Activated naive CD4-positive, alpha-beta T cell treated with anti-CD3 and anti-CD28 coated beads for 36 hours (primary cell): ENCODE results near the gene ANXA6. TPM values are rescaled to one million over a fixed set of nuclear protein-coding genes. Genes with fewer than 3 reads are reported as not detected.

Experiments
- CTCF ChIA-PET: fragments of 350-600 bp; sonication (Branson Sonifier 250); formaldehyde crosslinking; loops from one replicate; lab custom pipeline; 2021; ENCODE audit warnings: antibody characterized with exemption; lab: Charles Lee
- DNase-seq: peaks from one replicate; pipeline ENCODE4 v3.0.0-alpha.2; 2020
- H3K27ac Mint-ChIP-seq: one replicate; pipeline ENCODE4 v1.8.0; 2021; ENCODE audit warnings: mild to moderate bottlenecking, mixed read lengths
- H3K27me3 Mint-ChIP-seq: one replicate; pipeline ENCODE4 v1.8.0; 2021; ENCODE audit warnings: low read depth, mixed read lengths
- H3K36me3 Mint-ChIP-seq: one replicate; pipeline ENCODE4 v1.8.0; 2021; ENCODE audit warnings: low read depth, mixed read lengths
- H3K4me1 Mint-ChIP-seq: one replicate; pipeline ENCODE4 v1.8.0; 2021; ENCODE audit warnings: low read depth, mixed read lengths
- H3K4me3 Mint-ChIP-seq: one replicate; pipeline ENCODE4 v1.8.0; 2021; ENCODE audit warnings: mild to moderate bottlenecking, moderate library complexity, mixed read lengths
- H3K9me3 Mint-ChIP-seq: one replicate; pipeline ENCODE4 v1.8.0; 2021; ENCODE audit warnings: mixed read lengths
- intact Hi-C: fragments of 100-400 bp; cut with micrococcal nuclease; formaldehyde crosslinking; loops from one replicate; pipeline ENCODE4 v1.15.1; 2023
- total RNA-seq, 2 experiments: library from RNA; stranded (reverse); gene quantifications; one replicate each; pipeline ENCODE4 v1.2.3, GENCODE V29; 2021

ANXA6 gene
- total RNA-seq, 2 experiments from 2014 or later, result 272 to 284 TPM

GRCh38 chr5:151107738-151108520 lies 49.6 kb downstream of the ANXA6 start:
- intact Hi-C loops, result no loop called here
- H3K27me3 Mint-ChIP-seq, result no peaks in the 10 kb centered on the region
- DNase-seq, result no peak
- H3K9me3 Mint-ChIP-seq, result no peaks in the 10 kb centered on the region
- peaks cover 3% of the 10 kb centered on the region for H3K4me1 Mint-ChIP-seq
- no peak overlapping the region for H3K4me3 Mint-ChIP-seq
- peaks cover 47% of the 10 kb centered on the region for H3K36me3 Mint-ChIP-seq
- CTCF ChIA-PET, result interaction anchor here (0.7 to 10.6 kb wide), 2 partner anchors 22 to 57 kb away, joined by 3 to 309 read pairs; no protein-coding TSS in a partner anchor
- H3K27ac Mint-ChIP-seq, result peak overlapping the region; percentile 69

- intact Hi-C loops, result no loop called here
- Mint-ChIP-seq H3K27me3 (no peaks in the 10 kb centered on the region), H3K27ac (peak overlapping the region; percentile 69), H3K4me3 (no peak overlapping the region), H3K36me3 (peaks cover 44% of the 10 kb centered on the region), H3K4me1 (peaks cover 3% of the 10 kb centered on the region), H3K9me3 (no peaks in the 10 kb centered on the region)
- CTCF ChIA-PET, result interaction anchor here (1.4 kb wide), 1 partner anchor 58 kb away, joined by 6 read pairs; no protein-coding TSS in a partner anchor
- DNase-seq, result no peak
These were observed 50.5 kb downstream of the ANXA6 start for GRCh38 chr5:151107084-151107483.

- intact Hi-C loops, result no loop called here
- Mint-ChIP-seq H3K27ac (peak overlapping the region; percentile 19), H3K4me3 (no peak overlapping the region), H3K9me3 (no peaks in the 10 kb centered on the region), H3K36me3 (peaks cover 48% of the 10 kb centered on the region), H3K27me3 (no peaks in the 10 kb centered on the region), H3K4me1 (peaks cover 3% of the 10 kb centered on the region)
- DNase-seq, result no peak
- CTCF ChIA-PET, result interaction anchor here (1.2 to 2.7 kb wide), 3 partner anchors 8 to 58 kb away, joined by 3 to 20 read pairs (median 6); no protein-coding TSS in a partner anchor
These were observed 51.1 kb downstream of the ANXA6 start for GRCh38 chr5:151106509-151106908.

- CTCF ChIA-PET, result interaction anchor here (1.2 to 2.7 kb wide), 3 partner anchors 9 to 59 kb away, joined by 3 to 20 read pairs (median 6); no protein-coding TSS in a partner anchor
- H3K9me3 Mint-ChIP-seq, result no peaks in the 10 kb centered on the region
- no peak for DNase-seq
- peaks cover 50% of the 10 kb centered on the region for H3K36me3 Mint-ChIP-seq
- peaks cover 3% of the 10 kb centered on the region for H3K4me1 Mint-ChIP-seq
- H3K27me3 Mint-ChIP-seq, result no peaks in the 10 kb centered on the region
- H3K4me3 Mint-ChIP-seq, result no peak overlapping the region
- intact Hi-C loops, result no loop called here
- no peak overlapping the region for H3K27ac Mint-ChIP-seq
These were observed 51.5 kb downstream of the ANXA6 start for GRCh38 chr5:151106043-151106442.

- H3K9me3 Mint-ChIP-seq, result no peaks in the 10 kb centered on the region
- no peak overlapping the region for H3K4me3 Mint-ChIP-seq
- no peaks in the 10 kb centered on the region for H3K27me3 Mint-ChIP-seq
- H3K27ac Mint-ChIP-seq, result peak overlapping the region; percentile 33
- peaks cover 3% of the 10 kb centered on the region for H3K4me1 Mint-ChIP-seq
- intact Hi-C loops, result no loop called here
- no peak for DNase-seq
- CTCF ChIA-PET, result interaction anchor here (1.0 to 2.7 kb wide), 3 partner anchors 9 to 45 kb away, joined by 3 to 20 read pairs (median 3); no protein-coding TSS in a partner anchor
- H3K36me3 Mint-ChIP-seq, result peaks cover 53% of the 10 kb centered on the region
These were observed 52.0 kb downstream of the ANXA6 start for GRCh38 chr5:151105561-151105960.

GRCh38 chr5:151104795-151105194 lies 52.8 kb downstream of the ANXA6 start:
- Mint-ChIP-seq H3K9me3 (no peaks in the 10 kb centered on the region), H3K27me3 (no peaks in the 10 kb centered on the region), H3K4me1 (peaks cover under 1% of the 10 kb centered on the region), H3K36me3 (peaks cover 53% of the 10 kb centered on the region), H3K27ac (peak overlapping the region; percentile 68), H3K4me3 (no peak overlapping the region)
- CTCF ChIA-PET, result interaction anchor here (0.9 to 2.7 kb wide), 3 partner anchors 10 to 56 kb away, joined by 3 to 20 read pairs (median 3); no protein-coding TSS in a partner anchor
- no peak for DNase-seq
- intact Hi-C loops, result no loop called here

- Mint-ChIP-seq H3K4me1 (peaks cover 29% of the 10 kb centered on the region), H3K27ac (no peak overlapping the region), H3K4me3 (no peak overlapping the region), H3K36me3 (peaks cover 30% of the 10 kb centered on the region), H3K9me3 (no peaks in the 10 kb centered on the region), H3K27me3 (no peaks in the 10 kb centered on the region)
- CTCF ChIA-PET, result interaction anchor here (0.6 to 2.0 kb wide), 4 partner anchors 12 to 50 kb away, joined by 3 to 13 read pairs (median 4); no protein-coding TSS in a partner anchor
- intact Hi-C loops, result no loop called here
- no peak for DNase-seq
These were observed 55.8 kb downstream of the ANXA6 start for GRCh38 chr5:151101746-151102145.

GRCh38 chr5:151101151-151101550 lies 56.4 kb downstream of the ANXA6 start:
- peaks cover 34% of the 10 kb centered on the region for H3K4me1 Mint-ChIP-seq
- no peaks in the 10 kb centered on the region for H3K27me3 Mint-ChIP-seq
- H3K9me3 Mint-ChIP-seq, result no peaks in the 10 kb centered on the region
- intact Hi-C loops, result no loop called here
- no peak overlapping the region for H3K27ac Mint-ChIP-seq
- DNase-seq, result no peak
- H3K4me3 Mint-ChIP-seq, result no peak overlapping the region
- peaks cover 25% of the 10 kb centered on the region for H3K36me3 Mint-ChIP-seq
- CTCF ChIA-PET, result interaction anchor here (0.6 to 5.8 kb wide), 2 partner anchors 14 kb away, joined by 3 to 53 read pairs; no protein-coding TSS in a partner anchor

GRCh38 chr5:151100681-151101080 lies 56.9 kb downstream of the ANXA6 start:
- no peak overlapping the region for H3K4me3 Mint-ChIP-seq
- intact Hi-C loops, result no loop called here
- peak overlapping the region; percentile 38 for H3K27ac Mint-ChIP-seq
- DNase-seq, result no peak
- CTCF ChIA-PET, result interaction anchor here (1.0 to 5.8 kb wide), 2 partner anchors 14 to 99 kb away, joined by 3 to 53 read pairs; no protein-coding TSS in a partner anchor
- peaks cover 39% of the 10 kb centered on the region for H3K4me1 Mint-ChIP-seq
- H3K9me3 Mint-ChIP-seq, result no peaks in the 10 kb centered on the region
- H3K27me3 Mint-ChIP-seq, result no peaks in the 10 kb centered on the region
- H3K36me3 Mint-ChIP-seq, result peaks cover 26% of the 10 kb centered on the region

GRCh38 chr5:151098768-151099121 lies 58.8 kb downstream of the ANXA6 start:
- Mint-ChIP-seq H3K9me3 (no peaks in the 10 kb centered on the region), H3K27me3 (no peaks in the 10 kb centered on the region), H3K4me3 (peak overlapping the region; percentile 33), H3K4me1 (peaks cover 58% of the 10 kb centered on the region), H3K36me3 (peaks cover 20% of the 10 kb centered on the region), H3K27ac (peak overlapping the region; percentile 22)
- CTCF ChIA-PET, result interaction anchor here (1.1 to 5.8 kb wide), 9 partner anchors 9 to 66 kb away, joined by 3 to 53 read pairs (median 6); no protein-coding TSS in a partner anchor
- intact Hi-C loops, result loop anchor here (1.0 kb wide), 2 partner anchors 17 to 38 kb away; partner anchors contain the start of gene TNIP1
- no peak for DNase-seq

- peak; percentile 75 for DNase-seq
- Mint-ChIP-seq H3K27ac (peak overlapping the region; percentile 22), H3K27me3 (no peaks in the 10 kb centered on the region), H3K4me3 (peak overlapping the region; percentile 33), H3K9me3 (no peaks in the 10 kb centered on the region), H3K4me1 (peaks cover 63% of the 10 kb centered on the region), H3K36me3 (peaks cover 16% of the 10 kb centered on the region)
- intact Hi-C loops, result loop anchor here (1.0 kb wide), 2 partner anchors 17 to 38 kb away; partner anchors contain the start of gene TNIP1
- CTCF ChIA-PET, result interaction anchor here (0.6 to 5.8 kb wide), 12 partner anchors 9 to 293 kb away, joined by 3 to 53 read pairs (median 4); no protein-coding TSS in a partner anchor
These were observed 59.5 kb downstream of the ANXA6 start for GRCh38 chr5:151097820-151098767.
